NCI-H510A (cell line): ENCODE measurements around the gene RPN1.

Experiments
- DNase-seq: peaks from one replicate; lab custom pipeline; 2025; lab: John Stamatoyannopoulos, UW

Gene RPN1

GRCh38 chr3:128648940-128649663, 1.5 kb downstream of the RPN1 start:
- no peak for DNase-seq

GRCh38 chr3:128648402-128648801, 2.2 kb downstream of the RPN1 start:
- DNase-seq = no peak

GRCh38 chr3:128647307-128647706, 3.3 kb downstream of the RPN1 start:
- no peak for DNase-seq

GRCh38 chr3:128634075-128634611, 16.5 kb downstream of the RPN1 start:
- no peak for DNase-seq

- no peak for DNase-seq
These were observed 18.3 kb downstream of the RPN1 start for GRCh38 chr3:128632301-128632700.

- DNase-seq = no peak
These were observed 20.7 kb downstream of the RPN1 start for GRCh38 chr3:128629936-128630335.

GRCh38 chr3:128625409-128625945, 25.1 kb downstream of the RPN1 start:
- DNase-seq = no peak

GRCh38 chr3:128624526-128625138, 26.0 kb downstream of the RPN1 start:
- DNase-seq = no peak

- DNase-seq = no peak
These were observed 26.8 kb downstream of the RPN1 start for GRCh38 chr3:128623762-128624176.

GRCh38 chr3:128621931-128622330, 28.7 kb downstream of the RPN1 start:
- DNase-seq = no peak

GRCh38 chr3:128621234-128621633, 29.4 kb downstream of the RPN1 start:
- DNase-seq = no peak

GRCh38 chr3:128620268-128620691, 30.3 kb downstream of the RPN1 start:
- DNase-seq = no peak

- no peak for DNase-seq
These were observed 31.3 kb downstream of the RPN1 start for GRCh38 chr3:128619146-128619890.

GRCh38 chr3:128618398-128618726, 32.3 kb downstream of the RPN1 start:
- no peak for DNase-seq

- DNase-seq = peak; percentile 53
These were observed 32.8 kb downstream of the RPN1 start for GRCh38 chr3:128617557-128618397.

GRCh38 chr3:128617270-128617556, 33.4 kb downstream of the RPN1 start:
- DNase-seq = no peak

GRCh38 chr3:128616516-128617269, 33.9 kb downstream of the RPN1 start:
- DNase-seq = no peak

- no peak for DNase-seq
These were observed 36.5 kb downstream of the RPN1 start for GRCh38 chr3:128614076-128614475.

- no peak for DNase-seq
These were observed 37.4 kb downstream of the RPN1 start for GRCh38 chr3:128613083-128613829.

GRCh38 chr3:128610451-128611070, 40.1 kb downstream of the RPN1 start:
- no peak for DNase-seq
